ENCODE measurements around the gene SWSAP1. TPM values are rescaled to one million over a fixed set of nuclear protein-coding genes. Genes with fewer than 3 reads are reported as not detected.

Gene SWSAP1
- total RNA-seq, 1 experiment from 2014 or later, result 3.9 TPM

DNA sequence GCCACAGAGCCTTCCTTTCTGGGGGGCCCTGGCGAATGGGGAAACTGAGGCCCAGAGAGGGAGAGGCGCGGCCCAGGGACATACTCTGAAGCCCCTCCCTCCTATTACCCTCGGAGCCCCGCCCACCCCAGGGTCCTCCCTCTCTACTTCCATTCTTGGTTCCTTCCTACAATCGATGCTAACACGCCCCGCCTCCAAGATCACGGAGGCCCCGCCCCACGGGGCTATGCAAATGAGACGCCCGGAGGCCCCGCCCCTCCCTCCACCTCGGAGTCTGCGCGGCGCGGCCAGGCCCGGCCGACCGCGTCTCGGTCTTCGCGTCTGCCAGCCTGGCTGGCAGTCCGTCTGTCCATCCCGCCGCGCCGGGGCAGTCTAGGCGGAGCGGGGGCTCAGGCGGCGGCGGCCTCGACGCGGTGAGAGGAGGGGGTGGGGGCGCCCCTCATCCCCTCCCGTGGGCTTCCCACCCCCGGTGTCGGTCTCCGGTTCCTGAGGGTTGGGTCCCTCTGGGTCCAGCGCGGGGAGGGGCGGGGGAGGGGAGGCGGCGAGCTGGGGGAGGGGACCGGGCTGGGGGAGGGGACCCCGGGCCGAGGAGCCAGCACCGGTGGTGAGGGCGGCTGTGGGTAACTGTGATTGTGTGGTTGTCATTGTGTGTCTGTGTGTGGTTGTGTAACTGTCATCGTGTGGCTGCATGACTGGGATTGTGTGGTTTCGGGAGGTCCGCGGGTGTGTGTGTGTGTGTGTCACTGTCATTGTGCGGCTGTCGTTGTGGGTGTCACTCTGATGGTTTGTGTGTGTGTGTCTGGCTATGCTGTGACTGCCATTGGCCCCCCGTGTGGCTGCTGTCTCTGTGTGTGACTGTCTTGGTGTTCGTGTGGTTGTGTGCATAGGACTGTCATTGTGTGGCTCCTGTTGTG is 19.0 kb upstream of the SWSAP1 start, which contains the start of gene PLPPR2:
Gene PLPPR2 (plus strand): TSS at position 273 of the 914 bp plus-strand sequence. CDS start 2,242 bp downstream, outside the sequence.
- H3K36me3 ChIP-seq (ENCODE audit: control insufficient read depth, insufficient read depth, low read length), result no peaks in the 10 kb centered on the region
- H3K4me3 ChIP-seq (ENCODE audit: low read depth, low read length), result peak within 1 kb of the TSS; percentile 60
- BruUV-seq (replicated peaks), result no TSS peak
- ChIA-PET POLR2A (no interaction called here), CTCF (interaction anchor here (0.6 kb wide), 1 partner anchor 127 kb away, joined by 3 read pairs; no protein-coding TSS in a partner anchor)
- no peaks in the 10 kb centered on the region for H3K9me3 Mint-ChIP-seq (ENCODE audit: unreplicated experiment)
- peaks cover 5% of the 10 kb centered on the region for H3K4me1 Mint-ChIP-seq (ENCODE audit: low read depth, unreplicated experiment)
- H3K9me3 ChIP-seq, result no peaks in the 10 kb centered on the region
- DNase-seq, result peak; percentile 91 to 93
- intact Hi-C loops (cut with micrococcal nuclease; ENCODE audit: unreplicated experiment), result loop anchor here (1.0 kb wide), 1 partner anchor 9 kb away; the partner anchor contains the start of genes CCDC159 and TMEM205
- H3K36me3 Mint-ChIP-seq (ENCODE audit: insufficient read depth, unreplicated experiment), result peaks cover 11% of the 10 kb centered on the region
- H3K27ac Mint-ChIP-seq (ENCODE audit: unreplicated experiment), result peak within 1 kb of the TSS; percentile 30
- no peaks in the 10 kb centered on the region for H3K27me3 Mint-ChIP-seq (ENCODE audit: insufficient read depth, unreplicated experiment)
- H3K4me3 Mint-ChIP-seq (ENCODE audit: unreplicated experiment), result peak within 1 kb of the TSS; percentile 82
- no peaks in the 10 kb centered on the region for H3K4me1 ChIP-seq
- TF ChIP-seq, protein P1, sequence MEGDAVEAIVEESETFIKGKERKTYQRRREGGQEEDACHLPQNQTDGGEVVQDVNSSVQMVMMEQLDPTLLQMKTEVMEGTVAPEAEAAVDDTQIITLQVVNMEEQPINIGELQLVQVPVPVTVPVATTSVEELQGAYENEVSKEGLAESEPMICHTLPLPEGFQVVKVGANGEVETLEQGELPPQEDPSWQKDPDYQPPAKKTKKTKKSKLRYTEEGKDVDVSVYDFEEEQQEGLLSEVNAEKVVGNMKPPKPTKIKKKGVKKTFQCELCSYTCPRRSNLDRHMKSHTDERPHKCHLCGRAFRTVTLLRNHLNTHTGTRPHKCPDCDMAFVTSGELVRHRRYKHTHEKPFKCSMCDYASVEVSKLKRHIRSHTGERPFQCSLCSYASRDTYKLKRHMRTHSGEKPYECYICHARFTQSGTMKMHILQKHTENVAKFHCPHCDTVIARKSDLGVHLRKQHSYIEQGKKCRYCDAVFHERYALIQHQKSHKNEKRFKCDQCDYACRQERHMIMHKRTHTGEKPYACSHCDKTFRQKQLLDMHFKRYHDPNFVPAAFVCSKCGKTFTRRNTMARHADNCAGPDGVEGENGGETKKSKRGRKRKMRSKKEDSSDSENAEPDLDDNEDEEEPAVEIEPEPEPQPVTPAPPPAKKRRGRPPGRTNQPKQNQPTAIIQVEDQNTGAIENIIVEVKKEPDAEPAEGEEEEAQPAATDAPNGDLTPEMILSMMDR (IDR thresholded peaks at IDR 0.05; ENCODE audit: insufficient read depth in 1 of 2, low read depth in 1 of 2, low read length in 1 of 2, severe bottlenecking in 1 of 2, unreplicated experiment in 1 of 2), result no peak
- no peaks in the 10 kb centered on the region for H3K27me3 ChIP-seq (replicated peaks; ENCODE audit: control insufficient read depth, insufficient read depth, low read length)

DNA sequence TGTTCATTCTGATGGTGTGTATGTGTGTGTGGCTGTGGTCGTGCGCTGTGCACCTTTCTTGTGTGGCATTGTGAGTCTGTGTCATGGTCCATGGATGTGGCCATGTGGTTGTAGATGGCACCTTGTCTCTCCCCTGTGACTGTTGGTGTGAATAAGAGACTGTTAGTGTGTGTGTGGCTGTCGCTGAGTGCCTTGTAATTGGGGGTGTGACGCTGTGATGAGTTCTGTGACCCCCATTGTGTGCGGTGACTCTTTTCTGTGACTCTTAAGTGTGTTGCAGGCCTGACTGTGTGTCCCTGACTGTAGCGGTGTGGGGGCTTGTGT is 18.4 kb upstream of the SWSAP1 start:
- BruUV-seq (replicated peaks), result TSS peak; percentile 22
- Mint-ChIP-seq H3K4me1 (ENCODE audit: low read depth, unreplicated experiment) (peaks cover 5% of the 10 kb centered on the region), H3K36me3 (ENCODE audit: insufficient read depth, unreplicated experiment) (peaks cover 11% of the 10 kb centered on the region), H3K9me3 (ENCODE audit: unreplicated experiment) (no peaks in the 10 kb centered on the region), H3K4me3 (ENCODE audit: unreplicated experiment) (peak overlapping the region; percentile 82), H3K27me3 (ENCODE audit: insufficient read depth, unreplicated experiment) (no peaks in the 10 kb centered on the region), H3K27ac (ENCODE audit: unreplicated experiment) (peak overlapping the region; percentile 30)
- peak overlapping the region; percentile 60 for H3K4me3 ChIP-seq (ENCODE audit: low read depth, low read length)
- no peaks in the 10 kb centered on the region for H3K36me3 ChIP-seq (ENCODE audit: control insufficient read depth, insufficient read depth, low read length)
- DNase-seq, result no peak
- H3K27me3 ChIP-seq (replicated peaks; ENCODE audit: control insufficient read depth, insufficient read depth, low read length), result no peaks in the 10 kb centered on the region
- ChIA-PET CTCF (interaction anchor here (0.6 kb wide), 1 partner anchor 126 kb away, joined by 3 read pairs; no protein-coding TSS in a partner anchor), POLR2A (no interaction called here)
- no peaks in the 10 kb centered on the region for H3K9me3 ChIP-seq
- TF ChIP-seq, protein P1 (IDR thresholded peaks at IDR 0.05; ENCODE audit: insufficient read depth in 1 of 2, low read depth in 1 of 2, low read length in 1 of 2, severe bottlenecking in 1 of 2, unreplicated experiment in 1 of 2), result no peak
- no peaks in the 10 kb centered on the region for H3K4me1 ChIP-seq
- intact Hi-C loops (cut with micrococcal nuclease; ENCODE audit: unreplicated experiment), result no loop called here

DNA sequence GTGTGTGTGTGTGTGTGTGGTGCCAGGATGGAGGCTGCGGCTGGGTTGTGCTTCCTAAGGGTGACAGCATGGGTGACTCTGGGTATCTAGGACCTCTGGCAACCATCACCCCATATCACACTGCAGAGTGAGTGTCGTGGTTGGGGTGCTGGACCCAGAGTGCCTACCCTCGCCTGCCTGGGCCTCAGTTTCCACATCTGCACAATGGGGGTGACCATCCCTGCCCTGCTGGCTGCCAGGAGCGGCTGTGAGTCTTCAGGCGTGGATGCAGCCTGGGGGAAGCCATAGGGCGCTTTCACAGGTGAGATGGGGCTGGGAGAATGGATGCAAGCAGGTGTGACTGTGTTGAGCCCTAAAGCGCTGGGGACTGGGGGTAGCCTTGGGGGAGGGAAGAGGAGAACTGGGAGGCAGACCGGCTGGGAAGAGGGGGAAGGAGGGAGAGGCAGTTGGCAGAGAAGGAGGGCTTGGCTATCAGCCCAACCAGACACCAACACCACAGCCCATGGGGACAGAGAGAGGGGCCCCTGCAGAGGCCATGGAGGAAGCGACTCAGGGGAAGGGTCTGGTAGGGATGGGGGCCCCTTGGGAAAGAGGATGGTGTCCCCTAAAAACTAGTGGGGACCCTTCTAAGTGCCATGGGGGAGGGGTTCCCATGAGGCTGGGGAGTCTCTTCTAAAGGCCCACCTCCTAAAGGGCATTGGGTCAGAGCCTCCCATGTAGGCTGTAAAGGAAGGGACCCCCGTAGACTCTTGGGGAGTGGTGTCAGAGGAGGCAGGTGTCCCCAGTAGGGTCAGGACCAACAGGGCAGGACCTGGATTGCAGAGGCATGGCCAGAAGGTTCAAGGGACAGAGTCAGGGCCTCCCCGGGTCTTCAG is 17.6 kb upstream of the SWSAP1 start:
- H3K4me1 Mint-ChIP-seq (ENCODE audit: low read depth, unreplicated experiment), result peaks cover 9% of the 10 kb centered on the region
- Histone ChIP-seq H3K9me3 (no peaks in the 10 kb centered on the region), H3K36me3 (ENCODE audit: control insufficient read depth, insufficient read depth, low read length) (no peaks in the 10 kb centered on the region), H3K27me3 (replicated peaks; ENCODE audit: control insufficient read depth, insufficient read depth, low read length) (no peaks in the 10 kb centered on the region), H3K4me1 (no peaks in the 10 kb centered on the region), H3K4me3 (ENCODE audit: low read depth, low read length) (no peak overlapping the region)
- CTCF ChIA-PET, result no interaction called here
- DNase-seq, result no peak
- H3K9me3 Mint-ChIP-seq (ENCODE audit: unreplicated experiment), result no peaks in the 10 kb centered on the region
- TF ChIP-seq, protein P1 (IDR thresholded peaks at IDR 0.05; ENCODE audit: insufficient read depth in 1 of 2, low read depth in 1 of 2, low read length in 1 of 2, severe bottlenecking in 1 of 2, unreplicated experiment in 1 of 2), result no peak
- no peaks in the 10 kb centered on the region for H3K27me3 Mint-ChIP-seq (ENCODE audit: insufficient read depth, unreplicated experiment)
- intact Hi-C loops (cut with micrococcal nuclease; ENCODE audit: unreplicated experiment), result no loop called here
- peak overlapping the region; percentile 82 for H3K4me3 Mint-ChIP-seq (ENCODE audit: unreplicated experiment)
- POLR2A ChIA-PET, result no interaction called here
- no peak overlapping the region for H3K27ac Mint-ChIP-seq (ENCODE audit: unreplicated experiment)
- BruUV-seq (replicated peaks), result no TSS peak
- H3K36me3 Mint-ChIP-seq (ENCODE audit: insufficient read depth, unreplicated experiment), result peaks cover 11% of the 10 kb centered on the region

All from Caco-2 (cell line).